Right atrium auricular region (tissue), 2 donors: ENCODE data around the gene CCDC197. TPM values are rescaled to one million over a fixed set of nuclear protein-coding genes. Genes with fewer than 3 reads are reported as not detected.

Source experiments
- DNase-seq: peaks from one replicate; pipeline ENCODE4 v3.0.0-alpha.2; 2019; ENCODE audit warnings: low spot score
- H3K27ac ChIP-seq, 2 donors: fragments of 200-600 bp; sonication (generic); 1 replicate in 1 of 2; 2 replicates in 1 of 2; pipeline ENCODE4 v1.5.1; 2016 to 2019
- H3K27me3 ChIP-seq, 2 donors: fragments of 200-600 bp; sonication (generic); one replicate each; pipeline versions ENCODE4 v1.5.1 to v1.6.0; 2017 to 2019
- H3K36me3 ChIP-seq: fragments of 200-600 bp; sonication (generic); one replicate; pipeline ENCODE4 v1.5.1; 2016
- H3K4me1 ChIP-seq, 2 donors: fragments of 200-600 bp; sonication (generic); one replicate each; pipeline versions ENCODE4 v1.5.1 to v1.6.0; 2017 to 2019
- H3K4me3 ChIP-seq, 2 donors: fragments of 200-600 bp; sonication (generic); 1 replicate in 1 of 2; 2 replicates in 1 of 2; pipeline ENCODE4 v1.5.1; 2017 to 2019; ENCODE audit warnings: mild to moderate bottlenecking in 1 of 2, moderate library complexity in 1 of 2
- H3K9me3 ChIP-seq, 2 donors: fragments of 200-600 bp; sonication (generic); one replicate each; pipeline ENCODE4 v1.5.1; 2019
- CTCF ChIP-seq, 2 donors: fragments of 200-600 bp; sonication (generic); IDR thresholded peaks; one replicate each; pipeline ENCODE4 v1.5.1; 2019; ENCODE audit warnings: antibody characterized with exemption in 2 of 2
- total RNA-seq, 2 donors: library from RNA; depleted of rRNA; stranded (reverse); fragments of >200 nt; gene quantifications; one replicate each; pipeline ENCODE4 v1.1.0, GENCODE V29; 2016

The CCDC197 gene
- total RNA-seq, 2 donors from 2014 or later: not detected

GRCh38 chr14:93977171-93977570 is 19.9 kb upstream of the CCDC197 start:
- H3K27ac ChIP-seq: peak overlapping the region; percentile 86 to 88
- DNase-seq: no peak

GRCh38 chr14:93977790-93978581 is 19.1 kb upstream of the CCDC197 start:
- Histone ChIP-seq H3K9me3 (no peaks in the 10 kb centered on the region), H3K4me3 (no peak overlapping the region), H3K4me1 (peaks cover 0 to 53% of the 10 kb centered on the region in 2 donors), H3K36me3 (no peaks in the 10 kb centered on the region), H3K27me3 (no peaks in the 10 kb centered on the region), H3K27ac (peak overlapping the region; percentile 86 to 88)
- no peak for TF ChIP-seq CTCF (IDR thresholded peaks at IDR 0.05)
- DNase-seq: no peak

More at GRCh38 chr14:93977171-93977570, 19.9 kb upstream of the CCDC197 start:
- Histone ChIP-seq H3K27me3 (no peaks in the 10 kb centered on the region), H3K4me1 (peaks cover 0 to 51% of the 10 kb centered on the region in 2 donors), H3K36me3 (no peaks in the 10 kb centered on the region), H3K9me3 (no peaks in the 10 kb centered on the region), H3K4me3 (peak overlapping the region in 1 of 2 donors; percentile 53)
- TF ChIP-seq CTCF (IDR thresholded peaks at IDR 0.05): no peak

GRCh38 chr14:93978735-93979134 is 18.4 kb upstream of the CCDC197 start:
- Histone ChIP-seq H3K9me3 (no peaks in the 10 kb centered on the region), H3K27me3 (no peaks in the 10 kb centered on the region), H3K27ac (peak overlapping the region; percentile 86 to 88), H3K36me3 (no peaks in the 10 kb centered on the region), H3K4me1 (peaks cover 0 to 51% of the 10 kb centered on the region in 2 donors), H3K4me3 (no peak overlapping the region)
- no peak for DNase-seq
- no peak for TF ChIP-seq CTCF (IDR thresholded peaks at IDR 0.05)

- no peaks in the 10 kb centered on the region for H3K9me3 ChIP-seq
- H3K4me3 ChIP-seq: no peak overlapping the region
- no peaks in the 10 kb centered on the region for H3K36me3 ChIP-seq
- peaks cover 0 to 52% of the 10 kb centered on the region in 2 donors for H3K4me1 ChIP-seq
- no peak for TF ChIP-seq CTCF (IDR thresholded peaks at IDR 0.05)
- peak; percentile 73 for DNase-seq
- H3K27ac ChIP-seq: peak overlapping the region; percentile 86 to 88
- H3K27me3 ChIP-seq: no peaks in the 10 kb centered on the region
Measured at GRCh38 chr14:93980456-93981201, 16.5 kb upstream of the CCDC197 start.

GRCh38 chr14:93981316-93982229 is 15.5 kb upstream of the CCDC197 start:
- Histone ChIP-seq H3K27me3 (no peaks in the 10 kb centered on the region), H3K36me3 (no peaks in the 10 kb centered on the region), H3K9me3 (no peaks in the 10 kb centered on the region), H3K27ac (peak overlapping the region; percentile 86 to 88), H3K4me1 (peaks cover 0 to 52% of the 10 kb centered on the region in 2 donors), H3K4me3 (no peak overlapping the region)
- TF ChIP-seq CTCF (IDR thresholded peaks at IDR 0.05): no peak
- DNase-seq: no peak
